T-cell (primary cell): ENCODE results near the gene SGCB. TPM values are rescaled to one million over a fixed set of nuclear protein-coding genes. Genes with fewer than 3 reads are reported as not detected.

Experiments
- ATAC-seq, 4 experiments: fragments of 200-7000 bp in 3 of 4; fragments of 150-1000 bp in 1 of 4; cut with Tn5 transposase; replicated peaks in 1 of 4; 1 replicate in 3 of 4; 2 replicates in 1 of 4; pipeline ENCODE4 v1.10.0; 2021; ENCODE audit warnings: moderate library complexity in 3 of 4, mild to moderate bottlenecking in 2 of 4, moderate number of reproducible peaks in 1 of 4
- CTCF ChIA-PET, 2 donors: fragments of 300-600 bp; sonication (Branson Sonifier 250); formaldehyde crosslinking; loops; one replicate each; lab custom pipeline; 2022; ENCODE audit warnings: antibody characterized with exemption in 2 of 2; lab: Charles Lee
- POLR2A ChIA-PET, 2 donors: fragments of 300-600 bp; sonication (Branson Sonifier 250); formaldehyde crosslinking; loops; one replicate each; lab custom pipeline; 2022; ENCODE audit warnings: antibody characterized with exemption in 2 of 2; lab: Charles Lee
- DNase-seq, 35 experiments: peaks; one replicate each; pipeline versions ENCODE4 v3.0.0 to v3.0.0-alpha.2; 2013 to 2023
- H3K27ac ChIP-seq: one replicate; pipeline ENCODE4 v1.5.1; 2013; ENCODE audit warnings: low read length
- H3K27me3 ChIP-seq, 2 experiments: replicated peaks in 1 of 2; 1 replicate in 1 of 2; 2 replicates in 1 of 2; pipeline versions ENCODE4 v1.6.1 to v1.7.0; 2013; ENCODE audit warnings: low read length in 1 of 2, mixed read lengths in 1 of 2; ENCODE audit not compliant: control insufficient read depth in 2 of 2, insufficient read depth in 2 of 2; ENCODE audit errors: extremely low read depth in 1 of 2
- H3K36me3 ChIP-seq, 2 donors: 1 replicate in 1 of 2; 2 replicates in 1 of 2; pipeline versions ENCODE4 v1.6.1 to v1.7.0; 2013; ENCODE audit warnings: low read length in 1 of 2; ENCODE audit not compliant: control insufficient read depth in 2 of 2, insufficient read depth in 1 of 2; ENCODE audit errors: extremely low read depth in 1 of 2
- H3K4me1 ChIP-seq, 2 experiments: 1 replicate in 1 of 2; 2 replicates in 1 of 2; pipeline versions ENCODE4 v1.6.1 to v1.7.0; 2013; ENCODE audit warnings: low read length in 2 of 2, mixed read lengths in 1 of 2; ENCODE audit not compliant: insufficient read depth in 2 of 2, control insufficient read depth in 1 of 2; ENCODE audit errors: extremely low read depth in 1 of 2
- H3K4me3 ChIP-seq, 2 donors: 1 replicate in 1 of 2; 2 replicates in 1 of 2; pipeline versions ENCODE4 v1.5.1 to v1.7.0; 2013; ENCODE audit warnings: mild to moderate bottlenecking in 2 of 2, low read length in 1 of 2, moderate library complexity in 1 of 2; ENCODE audit not compliant: control insufficient read depth in 1 of 2; ENCODE audit errors: extremely low read depth in 1 of 2
- H3K9me3 ChIP-seq: 2 replicates; pipeline ENCODE4 v1.7.0; 2013
- H3K27ac Mint-ChIP-seq, 2 donors: one replicate each; pipeline ENCODE4 v1.8.0; 2020 to 2021; ENCODE audit warnings: mild to moderate bottlenecking in 2 of 2, mixed read lengths in 2 of 2
- H3K27me3 Mint-ChIP-seq, 2 donors: one replicate each; pipeline ENCODE4 v1.8.0; 2021 to 2022; ENCODE audit warnings: mixed read lengths in 2 of 2
- H3K36me3 Mint-ChIP-seq: one replicate; pipeline ENCODE4 v1.8.0; 2021; ENCODE audit warnings: mixed read lengths
- H3K4me1 Mint-ChIP-seq, 3 donors: one replicate each; pipeline ENCODE4 v1.8.0; 2020 to 2022; ENCODE audit warnings: mixed read lengths in 3 of 3, mild to moderate bottlenecking in 1 of 3
- H3K4me3 Mint-ChIP-seq, 3 donors: one replicate each; pipeline ENCODE4 v1.8.0; 2020 to 2022; ENCODE audit warnings: mild to moderate bottlenecking in 3 of 3, mixed read lengths in 3 of 3, moderate library complexity in 3 of 3
- H3K9me3 Mint-ChIP-seq, 3 donors: one replicate each; pipeline ENCODE4 v1.8.0; 2020 to 2022; ENCODE audit warnings: mixed read lengths in 3 of 3
- WGBS: methylation state at CpG from one replicate; pipeline ENCODE4 v1.1.5; 2013; ENCODE audit warnings: missing lambda C conversion rate; ENCODE audit not compliant: insufficient coverage; 5-methylcytosine and 5-hydroxymethylcytosine counted together
- total RNA-seq, 35 experiments: library from RNA in 6 of 35; stranded (reverse) in 6 of 35; fragments of 120-200 nt in 1 of 35; gene quantifications; one replicate each; pipeline versions ENCODE4 v1.2.1 to v1.2.4 and lab custom pipeline; 2013 to 2026

SGCB gene
- total RNA-seq, 5 donors from 2014 or later (not counting 1 experiment from before 2014, with no cell fraction given), result 5.1 to 8.8 (median 7.7) TPM

- Mint-ChIP-seq H3K27me3 (peaks cover 62 to 69% of the 10 kb centered on the region in 2 donors), H3K4me3 (peak overlapping the region; percentile 60 to 65 (median 64)), H3K27ac (no peak overlapping the region), H3K4me1 (peaks cover 11 to 18% (median 18%) of the 10 kb centered on the region in 3 donors), H3K9me3 (no peaks in the 10 kb centered on the region), H3K36me3 (no peaks in the 10 kb centered on the region)
- no peaks in the 10 kb centered on the region for H3K36me3 ChIP-seq
- ATAC-seq (peak in 3 of 4 experiments; percentile 30 to 53 (median 31)), DNase-seq (no peak)
- ChIA-PET CTCF (no interaction called here), POLR2A (no interaction called here)
- H3K9me3 ChIP-seq, result no peaks in the 10 kb centered on the region
- H3K27ac ChIP-seq, result no peak overlapping the region
- H3K4me1 ChIP-seq, result peaks cover 0 to 9% of the 10 kb centered on the region in 2 experiments
- peaks cover 20 to 21% of the 10 kb centered on the region in 2 experiments for H3K27me3 ChIP-seq
- H3K4me3 ChIP-seq, result peak overlapping the region in 1 of 2 donors; percentile 19
- WGBS, result 5% methylated on average over 41 of the region's 46 CpGs
Measured at GRCh38 chr4:52051615-52052474, 13.7 kb upstream of the SGCB start.

GRCh38 chr4:52051213-52051614 is 13.1 kb upstream of the SGCB start, which contains the start of gene SPATA18:
Gene SPATA18 (plus strand): TSS chr4:52051304. CDS start chr4:52051705, 401 bp downstream.
- Histone ChIP-seq H3K4me1 (peaks cover 0 to 9% of the 10 kb centered on the region in 2 experiments), H3K9me3 (no peaks in the 10 kb centered on the region), H3K27ac (no peak within 1 kb of the TSS), H3K4me3 (peak within 1 kb of the TSS in 1 of 2 donors; percentile 19), H3K27me3 (peaks cover 20 to 21% of the 10 kb centered on the region in 2 experiments), H3K36me3 (no peaks in the 10 kb centered on the region)
- ChIA-PET CTCF (no interaction called here), POLR2A (no interaction called here)
- H3K36me3 Mint-ChIP-seq, result no peaks in the 10 kb centered on the region
- 7% methylated on average over 38 of the region's 44 CpGs for WGBS
- peak within 1 kb of the TSS; percentile 60 to 65 (median 64) for H3K4me3 Mint-ChIP-seq
- peaks cover 66 to 70% of the 10 kb centered on the region in 2 donors for H3K27me3 Mint-ChIP-seq
- peaks cover 11 to 18% (median 18%) of the 10 kb centered on the region in 3 donors for H3K4me1 Mint-ChIP-seq
- no peaks in the 10 kb centered on the region for H3K9me3 Mint-ChIP-seq
- DNase-seq (no peak), ATAC-seq (peak in 3 of 4 experiments; percentile 43 to 55 (median 53))
- H3K27ac Mint-ChIP-seq, result no peak within 1 kb of the TSS

GRCh38 chr4:52049266-52049665 is 11.2 kb upstream of the SGCB start:
- H3K4me1 ChIP-seq, result peaks cover 0 to 9% of the 10 kb centered on the region in 2 experiments
- H3K27ac Mint-ChIP-seq, result no peak overlapping the region
- peaks cover 20% of the 10 kb centered on the region in 2 experiments for H3K27me3 ChIP-seq
- no peak overlapping the region for H3K4me3 Mint-ChIP-seq
- no peak for ATAC-seq
- H3K4me1 Mint-ChIP-seq, result peaks cover 11 to 18% (median 18%) of the 10 kb centered on the region in 3 donors
- no peak overlapping the region for H3K4me3 ChIP-seq
- DNase-seq, result no peak
- POLR2A ChIA-PET, result no interaction called here
- no peaks in the 10 kb centered on the region for H3K9me3 ChIP-seq
- CTCF ChIA-PET, result no interaction called here
- no peaks in the 10 kb centered on the region for H3K36me3 Mint-ChIP-seq
- H3K27me3 Mint-ChIP-seq, result peaks cover 60 to 72% of the 10 kb centered on the region in 2 donors
- no peak overlapping the region for H3K27ac ChIP-seq
- no peaks in the 10 kb centered on the region for H3K36me3 ChIP-seq
- no peaks in the 10 kb centered on the region for H3K9me3 Mint-ChIP-seq
- 40% methylated on average over 1 of the region's 5 CpGs for WGBS

- Histone ChIP-seq H3K36me3 (no peaks in the 10 kb centered on the region), H3K27me3 (peaks cover 8 to 18% of the 10 kb centered on the region in 2 experiments), H3K9me3 (no peaks in the 10 kb centered on the region), H3K27ac (no peak overlapping the region), H3K4me3 (no peak overlapping the region), H3K4me1 (no peaks in the 10 kb centered on the region)
- Mint-ChIP-seq H3K36me3 (no peaks in the 10 kb centered on the region), H3K27ac (no peak overlapping the region), H3K4me1 (no peaks in the 10 kb centered on the region), H3K4me3 (no peak overlapping the region), H3K9me3 (no peaks in the 10 kb centered on the region), H3K27me3 (peaks cover 43 to 58% of the 10 kb centered on the region in 2 donors)
- ChIA-PET POLR2A (no interaction called here), CTCF (no interaction called here)
- DNase-seq (no peak), ATAC-seq (no peak)
- 100% methylated on average over 1 of the region's 1 CpG for WGBS
Measured at GRCh38 chr4:52045028-52045427, 6.9 kb upstream of the SGCB start.

GRCh38 chr4:52037689-52038102 is 403 bp downstream of the SGCB start:
- Histone ChIP-seq H3K27me3 (peaks cover 4 to 16% of the 10 kb centered on the region in 2 experiments), H3K4me3 (peak overlapping the region; percentile 63 to 75), H3K9me3 (no peaks in the 10 kb centered on the region), H3K4me1 (peaks cover 0 to 10% of the 10 kb centered on the region in 2 experiments), H3K36me3 (no peaks in the 10 kb centered on the region), H3K27ac (no peak overlapping the region)
- Mint-ChIP-seq H3K9me3 (no peaks in the 10 kb centered on the region), H3K27me3 (peaks cover 4 to 10% of the 10 kb centered on the region in 2 donors), H3K36me3 (no peaks in the 10 kb centered on the region), H3K27ac (peak overlapping the region in 1 of 2 donors; percentile 41), H3K4me3 (peak overlapping the region; percentile 80 to 87 (median 84)), H3K4me1 (peaks cover 28 to 32% (median 28%) of the 10 kb centered on the region in 3 donors)
- POLR2A ChIA-PET, result no interaction called here
- WGBS, result 3% methylated on average over 18 of the region's 25 CpGs
- DNase-seq (peak in 7 of 35 experiments; percentile 1 to 31 (median 7)), ATAC-seq (peak; percentile 52 to 68 (median 60))
- CTCF ChIA-PET, result interaction anchor here in 1 of 2 donors (0.6 to 1.6 kb wide), 2 partner anchors 10 to 142 kb away, joined by 3 to 4 read pairs; no protein-coding TSS in a partner anchor

DNA sequence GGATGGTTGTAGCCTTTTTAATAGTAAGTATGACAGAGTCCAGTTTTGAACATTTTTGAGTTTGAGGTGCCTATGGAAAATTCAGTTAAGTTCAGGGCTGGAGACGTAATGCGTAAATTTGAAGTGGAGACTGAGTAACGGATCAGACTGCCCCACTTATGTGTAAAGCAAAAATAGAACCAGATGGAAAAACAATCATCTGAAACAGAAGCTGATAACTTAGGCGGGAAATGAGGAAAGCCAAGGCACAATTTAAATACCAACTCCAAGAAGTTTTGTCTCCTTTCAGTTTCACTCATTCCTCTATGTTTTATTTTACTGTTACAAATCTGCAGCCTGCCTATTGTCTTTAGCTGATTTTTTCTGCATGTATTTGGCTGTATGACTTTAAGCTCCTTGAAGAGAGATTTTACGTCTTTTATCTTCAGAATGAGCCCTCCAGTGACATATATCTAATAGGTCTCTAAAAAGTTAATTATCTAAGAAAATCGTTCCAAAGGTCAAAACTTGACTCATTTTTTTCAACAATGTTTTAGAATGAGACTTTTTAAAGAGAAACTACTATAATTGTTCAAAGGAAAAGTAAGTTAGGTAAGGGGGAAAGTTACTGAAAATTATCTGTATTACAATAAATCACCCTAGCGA is 1.1 kb downstream of the SGCB start:
- Histone ChIP-seq H3K27ac (no peak overlapping the region), H3K4me1 (peaks cover 0 to 10% of the 10 kb centered on the region in 2 experiments), H3K27me3 (peaks cover 4 to 16% of the 10 kb centered on the region in 2 experiments), H3K4me3 (no peak overlapping the region), H3K9me3 (no peaks in the 10 kb centered on the region), H3K36me3 (no peaks in the 10 kb centered on the region)
- ChIA-PET POLR2A (no interaction called here), CTCF (interaction anchor here in 1 of 2 donors (0.8 to 1.6 kb wide), 2 partner anchors 9 to 141 kb away, joined by 4 read pairs; no protein-coding TSS in a partner anchor)
- H3K4me3 Mint-ChIP-seq, result peak overlapping the region; percentile 80 to 87 (median 84)
- 83% methylated on average over 1 of the region's 7 CpGs for WGBS
- H3K27me3 Mint-ChIP-seq, result peaks cover 0 to 10% of the 10 kb centered on the region in 2 donors
- H3K27ac Mint-ChIP-seq, result peak overlapping the region in 1 of 2 donors; percentile 41
- DNase-seq (no peak), ATAC-seq (no peak)
- peaks cover 3% of the 10 kb centered on the region for H3K36me3 Mint-ChIP-seq
- H3K9me3 Mint-ChIP-seq, result no peaks in the 10 kb centered on the region
- H3K4me1 Mint-ChIP-seq, result peaks cover 28 to 32% (median 28%) of the 10 kb centered on the region in 3 donors
